ENCODE data around the gene GOLGA6L7. TPM values are rescaled to one million over a fixed set of nuclear protein-coding genes. Genes with fewer than 3 reads are reported as not detected.

The GOLGA6L7 gene
- polyA plus RNA-seq, 1 donor from 2014 or later: not detected

- H3K27me3 ChIP-seq (ENCODE audit: insufficient read depth, low read depth, low read length): no peaks in the 10 kb centered on the region
- peaks cover 8% of the 10 kb centered on the region for H3K9me3 ChIP-seq (ENCODE audit: low read length)
- H3K79me2 ChIP-seq (replicated peaks; ENCODE audit: insufficient read depth, low read length): peaks cover 40% of the 10 kb centered on the region
- no peak overlapping the region for H3K27ac ChIP-seq (ENCODE audit: low read length)
- H3F3A ChIP-seq (ENCODE audit: insufficient read depth, low read length, poor library complexity, severe bottlenecking): no peaks in the 10 kb centered on the region
- H3K9ac ChIP-seq (ENCODE audit: low read length): no peak overlapping the region
- no peaks in the 10 kb centered on the region for H4K20me1 ChIP-seq (ENCODE audit: insufficient read depth)
- TF ChIP-seq SMC3 (conservative IDR thresholded peaks at IDR 0.05; ENCODE audit: poor library complexity): no peak
- no peak for TF ChIP-seq TAF1 (IDR thresholded peaks at IDR 0.05; ENCODE audit: low read depth)
- no peak for TF ChIP-seq MXI1 (conservative IDR thresholded peaks at IDR 0.05; ENCODE audit: poor library complexity, severe bottlenecking)
- no peak for TF ChIP-seq POLR2AphosphoS5 (IDR thresholded peaks at IDR 0.05)
- TF ChIP-seq RAD21 (conservative IDR thresholded peaks at IDR 0.05): no peak
- TF ChIP-seq CTCF (IDR thresholded peaks at IDR 0.05; ENCODE audit: poor library complexity, severe bottlenecking): no peak
- no peak for TF ChIP-seq EZH2 (IDR thresholded peaks at IDR 0.05; ENCODE audit: borderline replicate concordance, insufficient read depth, low read length, poor library complexity, severe bottlenecking)
- no peak for TF ChIP-seq EP300 (conservative IDR thresholded peaks at IDR 0.05; ENCODE audit: poor library complexity, severe bottlenecking)
- no peak for TF ChIP-seq REST (IDR thresholded peaks at IDR 0.05; ENCODE audit: borderline replicate concordance)
- H3K4me3 ChIP-seq (ENCODE audit: low read length): no peak overlapping the region
- H3K9me2 ChIP-seq (ENCODE audit: insufficient read depth, low read length): no peaks in the 10 kb centered on the region
- no peaks in the 10 kb centered on the region for H3K36me3 ChIP-seq (ENCODE audit: insufficient read depth, low read length)
- H3K4me2 ChIP-seq (ENCODE audit: low read length): no peak overlapping the region
- H2AFZ ChIP-seq (ENCODE audit: low read depth, low read length): no peak overlapping the region
These were observed 44.6 kb upstream of the GOLGA6L7 start for GRCh38 chr15:28892789-28893610.

- no peaks in the 10 kb centered on the region for H3K9me3 ChIP-seq (ENCODE audit: low read length)
- TF ChIP-seq MXI1 (conservative IDR thresholded peaks at IDR 0.05; ENCODE audit: poor library complexity, severe bottlenecking) (no peak), TAF1 (IDR thresholded peaks at IDR 0.05; ENCODE audit: low read depth) (no peak), RAD21 (conservative IDR thresholded peaks at IDR 0.05) (no peak), POLR2AphosphoS5 (IDR thresholded peaks at IDR 0.05) (no peak), EP300 (conservative IDR thresholded peaks at IDR 0.05; ENCODE audit: poor library complexity, severe bottlenecking) (no peak), EZH2 (IDR thresholded peaks at IDR 0.05; ENCODE audit: borderline replicate concordance, insufficient read depth, low read length, poor library complexity, severe bottlenecking) (no peak), CTCF (IDR thresholded peaks at IDR 0.05; ENCODE audit: poor library complexity, severe bottlenecking) (no peak), SMC3 (conservative IDR thresholded peaks at IDR 0.05; ENCODE audit: poor library complexity) (no peak), REST (IDR thresholded peaks at IDR 0.05; ENCODE audit: borderline replicate concordance) (no peak)
- no peak overlapping the region for H3K4me2 ChIP-seq (ENCODE audit: low read length)
- H4K20me1 ChIP-seq (ENCODE audit: insufficient read depth): no peaks in the 10 kb centered on the region
- H3K27me3 ChIP-seq (ENCODE audit: insufficient read depth, low read depth, low read length): no peaks in the 10 kb centered on the region
- H3K36me3 ChIP-seq (ENCODE audit: insufficient read depth, low read length): no peaks in the 10 kb centered on the region
- H3K79me2 ChIP-seq (replicated peaks; ENCODE audit: insufficient read depth, low read length): peaks cover 44% of the 10 kb centered on the region
- H3K4me3 ChIP-seq (ENCODE audit: low read length): no peak overlapping the region
- H2AFZ ChIP-seq (ENCODE audit: low read depth, low read length): no peak overlapping the region
- H3F3A ChIP-seq (ENCODE audit: insufficient read depth, low read length, poor library complexity, severe bottlenecking): no peaks in the 10 kb centered on the region
- no peak overlapping the region for H3K27ac ChIP-seq (ENCODE audit: low read length)
- no peaks in the 10 kb centered on the region for H3K9me2 ChIP-seq (ENCODE audit: insufficient read depth, low read length)
- no peak overlapping the region for H3K9ac ChIP-seq (ENCODE audit: low read length)
These were observed 43.1 kb upstream of the GOLGA6L7 start for GRCh38 chr15:28891588-28891987.
